ENCODE measurements around the gene ZFHX3. TPM values are rescaled to one million over a fixed set of nuclear protein-coding genes. Genes with fewer than 3 reads are reported as not detected.

The ZFHX3 gene
- total RNA-seq, 4 donors from 2014 or later, result 19.7 to 70.4 (median 34.6) TPM

GRCh38 chr16:72884037-72884436 lies 163.9 kb downstream of the ZFHX3 start:
- no peak for TF ChIP-seq CTCF (IDR thresholded peaks at IDR 0.05; ENCODE audit: low read depth)

GRCh38 chr16:72879846-72880245 lies 168.1 kb downstream of the ZFHX3 start:
- no peak for TF ChIP-seq CTCF (IDR thresholded peaks at IDR 0.05; ENCODE audit: low read depth)

- TF ChIP-seq CTCF (IDR thresholded peaks at IDR 0.05; ENCODE audit: low read depth), result no peak
These were observed 169.3 kb downstream of the ZFHX3 start for GRCh38 chr16:72878301-72879269.

- TF ChIP-seq CTCF (IDR thresholded peaks at IDR 0.05; ENCODE audit: low read depth), result no peak
These were observed 170.4 kb downstream of the ZFHX3 start for GRCh38 chr16:72877374-72878028.

GRCh38 chr16:72876981-72877373 lies 171.0 kb downstream of the ZFHX3 start:
- no peak for TF ChIP-seq CTCF (IDR thresholded peaks at IDR 0.05; ENCODE audit: low read depth)

- no peak for TF ChIP-seq CTCF (IDR thresholded peaks at IDR 0.05; ENCODE audit: low read depth)
These were observed 171.7 kb downstream of the ZFHX3 start for GRCh38 chr16:72876221-72876620.
